Body of pancreas (tissue), 4 donors: Measurements from ENCODE around the gene AGBL4. TPM values are rescaled to one million over a fixed set of nuclear protein-coding genes. Genes with fewer than 3 reads are reported as not detected.

ENCODE experiments used
- ATAC-seq: fragments of 150-250 bp; one replicate; pipeline ENCODE4 v1.9.1; 2016
- DNase-seq, 4 donors: peaks; one replicate each; pipeline ENCODE4 v3.0.0-alpha.2; 2019
- H3K27ac ChIP-seq, 4 donors: fragments of 200-600 bp; sonication (generic); 1 replicate in 3 of 4; 2 replicates in 1 of 4; pipeline versions ENCODE4 v1.5.1 to v1.6.1; 2016 to 2019; ENCODE audit warnings: mild to moderate bottlenecking in 1 of 4, mixed read lengths in 1 of 4, moderate library complexity in 1 of 4
- H3K27me3 ChIP-seq, 2 donors: fragments of 200-600 bp; sonication (generic); one replicate each; pipeline ENCODE4 v1.6.0; 2016; ENCODE audit warnings: mild to moderate bottlenecking in 1 of 2
- H3K36me3 ChIP-seq, 2 donors: fragments of 200-600 bp; sonication (generic); replicated peaks in 1 of 2; 2 replicates each; pipeline ENCODE4 v1.5.1; 2016; ENCODE audit warnings: low read depth in 2 of 2; ENCODE audit not compliant: insufficient read depth in 1 of 2
- H3K4me1 ChIP-seq: fragments of 200-600 bp; sonication (generic); one replicate; pipeline ENCODE4 v1.6.0; 2016
- H3K4me3 ChIP-seq, 2 donors: fragments of 200-600 bp; sonication (generic); 1 replicate in 1 of 2; 2 replicates in 1 of 2; pipeline ENCODE4 v1.5.1; 2016 to 2019
- H3K9me3 ChIP-seq, 3 donors: fragments of 200-600 bp; sonication (generic); 1 replicate in 2 of 3; 2 replicates in 1 of 3; pipeline ENCODE4 v1.5.1; 2016
- POLR2A ChIP-seq, 3 donors: fragments of 450-650 bp; IDR thresholded peaks; one replicate each; pipeline ENCODE4 v1.6.1; 2016; ENCODE audit warnings: antibody characterized with exemption in 3 of 3, mild to moderate bottlenecking in 2 of 3
- WGBS, 2 donors: methylation state at CpG; one replicate each; pipeline ENCODE4 v1.1.5; 2017; 5-methylcytosine and 5-hydroxymethylcytosine counted together
- intact Hi-C: fragments of 100-400 bp; cut with DNase I; formaldehyde crosslinking; loops from one replicate; pipeline ENCODE4 v1.15.1; 2023
- total RNA-seq, 2 donors: library from RNA; depleted of rRNA; stranded (reverse); fragments of >200 nt; gene quantifications; one replicate each; pipeline ENCODE4 v1.1.0, GENCODE V29; 2016
- TF ChIP-seq, protein P1 (sequence below), 7 experiments: fragments of 450-650 bp in 4 of 7; fragments of 200-600 bp in 3 of 7; sonication (generic) in 3 of 7; IDR thresholded peaks; one replicate each; pipeline ENCODE4 v1.5.1; 2016 to 2019; ENCODE audit warnings: antibody characterized with exemption in 7 of 7

AGBL4 gene
- total RNA-seq, 2 donors from 2014 or later: 0.33 to 0.78 TPM

DNA sequence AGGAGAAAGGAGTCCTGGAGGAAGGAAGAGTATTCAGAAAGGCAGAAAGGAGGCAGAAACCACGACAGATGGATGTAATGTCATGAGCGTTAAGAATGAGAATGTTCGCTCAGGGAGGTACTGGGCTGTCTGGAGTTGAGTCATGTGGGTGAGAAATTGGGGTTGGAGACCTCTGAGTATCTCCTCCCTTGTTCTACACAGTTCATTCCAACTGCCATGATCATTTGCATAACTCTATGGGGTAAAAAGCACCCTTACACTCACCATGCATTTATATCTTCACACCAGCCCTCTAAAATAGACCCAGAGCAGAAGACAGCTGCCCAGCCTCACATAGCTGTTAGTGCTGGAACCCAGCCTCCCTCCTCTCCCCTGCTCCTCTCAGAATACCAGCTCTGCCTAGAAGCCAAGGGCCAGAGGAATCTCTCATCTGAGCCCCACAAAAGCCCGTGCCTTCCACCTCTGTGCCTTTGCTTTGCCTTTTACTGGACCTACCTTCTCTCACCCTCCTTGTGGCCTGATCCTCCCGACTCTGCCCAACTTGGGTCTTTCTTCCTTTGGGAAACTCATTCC, 1332.2 kb downstream of the AGBL4 start:
- no peaks in the 10 kb centered on the region for H3K36me3 ChIP-seq
- intact Hi-C loops: no loop called here
- no peaks in the 10 kb centered on the region for H3K9me3 ChIP-seq
- WGBS, 2 donors: 69% methylated on average over 5 of the region's 5 CpGs
- H3K27ac ChIP-seq: no peak overlapping the region
- no peak for DNase-seq
- no peak overlapping the region for H3K4me3 ChIP-seq
- no peaks in the 10 kb centered on the region for H3K27me3 ChIP-seq
- TF ChIP-seq, protein P1, sequence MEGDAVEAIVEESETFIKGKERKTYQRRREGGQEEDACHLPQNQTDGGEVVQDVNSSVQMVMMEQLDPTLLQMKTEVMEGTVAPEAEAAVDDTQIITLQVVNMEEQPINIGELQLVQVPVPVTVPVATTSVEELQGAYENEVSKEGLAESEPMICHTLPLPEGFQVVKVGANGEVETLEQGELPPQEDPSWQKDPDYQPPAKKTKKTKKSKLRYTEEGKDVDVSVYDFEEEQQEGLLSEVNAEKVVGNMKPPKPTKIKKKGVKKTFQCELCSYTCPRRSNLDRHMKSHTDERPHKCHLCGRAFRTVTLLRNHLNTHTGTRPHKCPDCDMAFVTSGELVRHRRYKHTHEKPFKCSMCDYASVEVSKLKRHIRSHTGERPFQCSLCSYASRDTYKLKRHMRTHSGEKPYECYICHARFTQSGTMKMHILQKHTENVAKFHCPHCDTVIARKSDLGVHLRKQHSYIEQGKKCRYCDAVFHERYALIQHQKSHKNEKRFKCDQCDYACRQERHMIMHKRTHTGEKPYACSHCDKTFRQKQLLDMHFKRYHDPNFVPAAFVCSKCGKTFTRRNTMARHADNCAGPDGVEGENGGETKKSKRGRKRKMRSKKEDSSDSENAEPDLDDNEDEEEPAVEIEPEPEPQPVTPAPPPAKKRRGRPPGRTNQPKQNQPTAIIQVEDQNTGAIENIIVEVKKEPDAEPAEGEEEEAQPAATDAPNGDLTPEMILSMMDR (IDR thresholded peaks at IDR 0.05): no peak
- no peak for TF ChIP-seq POLR2A (IDR thresholded peaks at IDR 0.05)
- H3K4me1 ChIP-seq: no peaks in the 10 kb centered on the region
- ATAC-seq: no peak

DNA sequence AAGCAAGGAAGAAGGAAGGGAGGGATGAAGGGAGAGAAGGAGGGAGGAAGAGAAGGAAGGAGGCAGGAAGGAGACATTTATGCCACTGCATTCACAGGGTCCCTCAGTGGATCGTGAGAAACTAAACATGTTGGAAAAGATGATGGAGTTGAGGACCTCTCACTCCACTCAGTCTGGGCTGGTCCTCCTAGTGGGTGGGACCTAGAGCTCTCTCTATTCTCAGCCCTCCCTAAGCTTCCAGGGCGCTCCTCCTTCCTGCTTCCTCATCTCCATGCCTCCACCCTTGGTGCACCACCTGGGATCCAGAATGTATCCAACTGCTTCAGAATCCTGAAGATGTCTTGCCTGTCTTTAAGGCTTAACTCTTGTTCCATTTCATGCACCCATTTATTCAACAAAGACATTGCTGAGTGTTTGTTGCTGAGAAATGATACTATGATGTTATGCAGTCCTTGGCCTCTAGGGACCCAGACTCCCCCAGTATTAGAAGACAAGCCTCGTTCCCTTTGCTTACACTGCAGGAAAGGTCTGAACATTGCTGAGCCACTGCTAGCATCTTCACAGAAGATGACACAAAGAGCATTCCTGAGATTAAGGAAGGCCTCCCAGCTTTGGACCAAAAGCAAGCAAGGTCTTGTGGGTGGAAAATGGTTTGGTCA, 1335.5 kb downstream of the AGBL4 start:
- Histone ChIP-seq H3K27ac (no peak overlapping the region), H3K27me3 (no peaks in the 10 kb centered on the region), H3K4me1 (no peaks in the 10 kb centered on the region), H3K36me3 (no peaks in the 10 kb centered on the region), H3K9me3 (no peaks in the 10 kb centered on the region), H3K4me3 (no peak overlapping the region)
- TF ChIP-seq, protein P1 (IDR thresholded peaks at IDR 0.05): no peak
- TF ChIP-seq POLR2A (IDR thresholded peaks at IDR 0.05): no peak
- intact Hi-C loops: no loop called here
- no peak for DNase-seq
- WGBS, 2 donors: 52 to 61% methylated on average over 3 of the region's 3 CpGs
- no peak for ATAC-seq

DNA sequence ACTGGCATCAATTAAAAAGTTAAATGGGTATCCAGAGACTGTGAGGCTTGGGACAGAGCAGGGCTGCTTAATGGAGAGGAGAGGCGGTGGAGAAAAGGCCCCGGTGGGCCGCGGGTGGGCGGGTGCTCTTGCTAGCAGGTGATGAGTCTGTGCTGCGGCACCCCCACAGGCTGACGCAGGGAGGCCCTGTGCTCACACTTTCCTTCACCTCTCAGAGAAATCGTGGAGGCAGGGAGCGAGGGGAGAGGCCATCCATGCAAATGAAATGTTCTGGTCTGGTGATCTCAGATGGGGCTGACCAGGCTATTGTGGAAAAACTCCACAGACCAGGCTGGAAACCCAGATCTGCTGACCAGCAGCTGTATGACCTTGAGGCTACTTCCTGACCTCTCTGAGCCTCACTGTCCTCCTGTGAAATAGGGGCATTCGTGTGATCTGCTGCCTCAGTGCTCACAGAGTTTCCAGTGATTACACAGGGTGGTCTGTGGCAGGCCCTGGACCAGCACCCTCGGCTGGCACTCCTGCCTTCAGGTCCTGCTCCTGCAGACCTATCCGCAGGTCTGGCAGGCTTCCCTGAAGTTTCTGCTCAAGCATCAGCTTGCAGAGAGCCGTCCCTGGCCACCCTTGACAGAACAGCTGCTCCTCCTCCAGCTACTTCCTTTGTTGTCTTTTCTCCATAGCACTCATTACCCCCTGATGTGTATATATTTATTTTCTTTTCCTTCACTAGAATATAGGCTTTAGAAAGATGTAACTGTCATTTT, 1336.3 kb downstream of the AGBL4 start:
- intact Hi-C loops: no loop called here

DNA sequence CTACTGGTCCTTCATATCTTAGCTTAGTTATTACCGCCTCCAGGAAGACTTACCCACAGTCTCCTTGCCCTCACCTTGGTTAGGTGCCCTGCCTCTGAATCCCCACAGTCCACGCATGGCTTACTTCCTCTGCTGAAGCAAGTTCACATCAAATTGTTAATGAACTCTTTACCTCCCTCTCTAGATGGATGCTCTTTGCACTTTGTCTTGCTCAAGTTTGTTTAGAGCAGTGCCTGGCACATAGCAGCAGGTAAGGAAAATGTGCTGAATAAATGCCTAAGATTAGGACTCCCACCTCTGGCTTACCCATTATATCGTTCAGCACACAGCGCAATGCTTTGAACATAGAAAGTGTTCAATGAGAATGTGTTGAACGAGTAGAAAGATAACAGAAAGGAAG, 1337.6 kb downstream of the AGBL4 start:
- no peak for DNase-seq

More for the DNA sequence above, 1336.3 kb downstream of the AGBL4 start:
- Histone ChIP-seq H3K27ac (no peak overlapping the region), H3K27me3 (no peaks in the 10 kb centered on the region), H3K36me3 (no peaks in the 10 kb centered on the region), H3K9me3 (no peaks in the 10 kb centered on the region), H3K4me1 (no peaks in the 10 kb centered on the region), H3K4me3 (no peak overlapping the region)
- TF ChIP-seq, protein P1 (IDR thresholded peaks at IDR 0.05): no peak
- no peak for TF ChIP-seq POLR2A (IDR thresholded peaks at IDR 0.05)
- 49 to 62% methylated on average over 13 of the region's 13 CpGs for WGBS, 2 donors
- no peak for ATAC-seq
- DNase-seq: no peak

More for the DNA sequence above, 1337.6 kb downstream of the AGBL4 start:
- ATAC-seq: no peak
- Histone ChIP-seq H3K27ac (no peak overlapping the region), H3K4me3 (no peak overlapping the region), H3K27me3 (no peaks in the 10 kb centered on the region), H3K36me3 (no peaks in the 10 kb centered on the region), H3K9me3 (no peaks in the 10 kb centered on the region), H3K4me1 (no peaks in the 10 kb centered on the region)
- no peak for TF ChIP-seq POLR2A (IDR thresholded peaks at IDR 0.05)
- TF ChIP-seq, protein P1 (IDR thresholded peaks at IDR 0.05): no peak
- intact Hi-C loops: no loop called here
- WGBS, 2 donors: 74 to 81% methylated on average over 5 of the region's 5 CpGs
